Fibroblast of lung (primary cell): Measurements from ENCODE around the gene RGL2.

Experiments
- EZH2 ChIP-seq: IDR thresholded peaks from 2 replicates; pipeline ENCODE4 v1.5.1; 2012; ENCODE audit warnings: low read length, control low read depth, mild to moderate bottlenecking; ENCODE audit errors: missing control alignments
- TF ChIP-seq, protein P1 (sequence below), 2 donors: IDR thresholded peaks in 1 of 2; conservative IDR thresholded peaks in 1 of 2; 1 replicate in 1 of 2; 2 replicates in 1 of 2; pipeline ENCODE4 v1.5.1; 2011 to 2012; ENCODE audit warnings: low read length in 2 of 2, control low read depth in 1 of 2, inconsistent platforms in 1 of 2, low read depth in 1 of 2, mild to moderate bottlenecking in 1 of 2

DNA sequence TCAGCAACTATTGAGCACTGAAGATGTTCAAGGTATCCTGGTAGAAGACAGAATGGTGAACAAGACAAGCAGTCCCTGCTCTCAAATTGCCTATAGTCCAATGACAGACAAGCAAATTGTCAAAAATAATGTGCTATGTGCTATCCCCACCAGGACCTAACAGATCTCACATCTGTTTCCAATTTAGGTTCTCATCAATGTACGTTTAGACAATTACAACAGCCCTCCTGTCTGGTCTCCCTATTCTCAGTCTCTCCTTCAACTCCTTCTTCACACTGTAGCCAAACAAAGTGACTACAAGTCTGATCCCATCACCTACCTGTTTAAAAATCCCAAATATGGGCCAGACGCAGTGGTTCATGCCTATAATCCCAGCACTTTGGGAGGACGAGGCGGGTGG is 7.6 kb upstream of the RGL2 start:
- TF ChIP-seq, protein P1, sequence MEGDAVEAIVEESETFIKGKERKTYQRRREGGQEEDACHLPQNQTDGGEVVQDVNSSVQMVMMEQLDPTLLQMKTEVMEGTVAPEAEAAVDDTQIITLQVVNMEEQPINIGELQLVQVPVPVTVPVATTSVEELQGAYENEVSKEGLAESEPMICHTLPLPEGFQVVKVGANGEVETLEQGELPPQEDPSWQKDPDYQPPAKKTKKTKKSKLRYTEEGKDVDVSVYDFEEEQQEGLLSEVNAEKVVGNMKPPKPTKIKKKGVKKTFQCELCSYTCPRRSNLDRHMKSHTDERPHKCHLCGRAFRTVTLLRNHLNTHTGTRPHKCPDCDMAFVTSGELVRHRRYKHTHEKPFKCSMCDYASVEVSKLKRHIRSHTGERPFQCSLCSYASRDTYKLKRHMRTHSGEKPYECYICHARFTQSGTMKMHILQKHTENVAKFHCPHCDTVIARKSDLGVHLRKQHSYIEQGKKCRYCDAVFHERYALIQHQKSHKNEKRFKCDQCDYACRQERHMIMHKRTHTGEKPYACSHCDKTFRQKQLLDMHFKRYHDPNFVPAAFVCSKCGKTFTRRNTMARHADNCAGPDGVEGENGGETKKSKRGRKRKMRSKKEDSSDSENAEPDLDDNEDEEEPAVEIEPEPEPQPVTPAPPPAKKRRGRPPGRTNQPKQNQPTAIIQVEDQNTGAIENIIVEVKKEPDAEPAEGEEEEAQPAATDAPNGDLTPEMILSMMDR (conservative IDR thresholded peaks at IDR 0.05 in 1 of 2, IDR thresholded peaks at IDR 0.05 in 1 of 2; ENCODE audit: low read depth in 1 of 2, low read length in 2 of 2) = no peak
- TF ChIP-seq EZH2 = no peak
